Measurements from ENCODE around the gene C14orf132. TPM values are rescaled to one million over a fixed set of nuclear protein-coding genes. Genes with fewer than 3 reads are reported as not detected.

The C14orf132 gene
- total and polyA plus RNA-seq, 2 of the 4 experiments (the other 2 are of a cell fraction) = 6.3 to 13.5 TPM

- Histone ChIP-seq H3K4me2 (ENCODE audit: low read depth, low read length) (no peak overlapping the region), H2AK9ac (replicated peaks; ENCODE audit: low read depth, low read length, poor library complexity) (no peak overlapping the region), H2BK15ac (ENCODE audit: low read depth, low read length) (no peak overlapping the region), H4K91ac (ENCODE audit: insufficient read depth, low read depth, low read length) (no peak overlapping the region), H3K14ac (replicated peaks; ENCODE audit: low read depth, low read length) (no peak overlapping the region), H3K9me1 (ENCODE audit: insufficient read depth, low read length) (no peaks in the 10 kb centered on the region), H3K79me1 (ENCODE audit: low read depth in 1 of 2, low read length in 2 of 2) (peaks cover 22 to 39% of the 10 kb centered on the region in 2 experiments; a peak in 3 of 4 replicates), H3K23ac (ENCODE audit: low read depth, low read length) (no peak overlapping the region), H3K27ac (ENCODE audit: insufficient read depth, low read length) (no peak overlapping the region), H3K27me3 (ENCODE audit: control insufficient read depth, insufficient read depth, low read length) (no peaks in the 10 kb centered on the region), H3K9ac (ENCODE audit: low read depth, low read length) (no peak overlapping the region), H3K18ac (ENCODE audit: low read depth, low read length) (no peak overlapping the region), H3K4me3 (ENCODE audit: insufficient read depth, low read depth, low read length) (no peak overlapping the region), H3K9me3 (ENCODE audit: control insufficient read depth, insufficient read depth, low read length) (no peaks in the 10 kb centered on the region), H2BK120ac (ENCODE audit: low read depth, low read length) (no peak overlapping the region), H2BK5ac (ENCODE audit: low read depth, low read length, poor library complexity, severe bottlenecking) (no peak overlapping the region), H3K36me3 (ENCODE audit: control insufficient read depth, insufficient read depth, low read length) (peaks cover 11% of the 10 kb centered on the region; the same call in 1 of the 2 replicates), H4K20me1 (ENCODE audit: insufficient read depth, low read length) (peaks cover 10% of the 10 kb centered on the region; the same call in 1 of the 2 replicates), H3K56ac (ENCODE audit: extremely low read depth, insufficient read depth, low read length) (no peak overlapping the region), H2BK20ac (ENCODE audit: low read depth, low read length) (no peak overlapping the region), H4K5ac (ENCODE audit: low read depth, low read length) (no peak overlapping the region), H2AFZ (replicated peaks; ENCODE audit: low read length, poor library complexity) (no peak overlapping the region), H2AK5ac (ENCODE audit: low read depth, low read length) (no peak overlapping the region), H4K8ac (ENCODE audit: low read depth in 2 of 2, low read length in 2 of 2) (no peak overlapping the region), H3K4ac (ENCODE audit: low read depth, low read length) (no peak overlapping the region), H3K4me1 (ENCODE audit: control insufficient read depth, insufficient read depth, low read length) (no peaks in the 10 kb centered on the region)
- in situ Hi-C loops (cut with MboI; ENCODE audit: low sequenced_read_pairs) (no loop called here), dilution Hi-C loops (cut with HindIII; ENCODE audit: low sequenced_read_pairs, unreplicated experiment) (no loop called here), intact Hi-C loops (cut with micrococcal nuclease) (no loop called here)
- no CpG with 5 or more reads among the region's 8 CpGs for WGBS, 2 experiments (ENCODE audit: extremely low coverage in 2 of 2, insufficient read length in 1 of 2)
- no TSS peak for BruUV-seq (replicated peaks)
- no peak for DNase-seq
- no peak for ATAC-seq (ENCODE audit: low read depth)
- TF ChIP-seq MAFK (IDR thresholded peaks at IDR 0.05; ENCODE audit: low read depth, low read length) (no peak), CTCF (conservative IDR thresholded peaks at IDR 0.05; ENCODE audit: low read depth, low read length) (no peak), ELK1 (IDR thresholded peaks at IDR 0.05; ENCODE audit: borderline replicate concordance, low read depth, low read length) (no peak), POLR2A (IDR thresholded peaks at IDR 0.05; ENCODE audit: low read depth, low read length) (no peak), USF2 (IDR thresholded peaks at IDR 0.05; ENCODE audit: low read depth, low read length) (no peak), RAD21 (IDR thresholded peaks at IDR 0.05; ENCODE audit: low read length) (no peak), BHLHE40 (IDR thresholded peaks at IDR 0.05; ENCODE audit: low read depth, low read length) (no peak), RCOR1 (IDR thresholded peaks at IDR 0.05; ENCODE audit: insufficient replicate concordance, low read length) (no peak), CHD1 (IDR thresholded peaks at IDR 0.05; ENCODE audit: low read depth, low read length) (no peak), RFX5 (IDR thresholded peaks at IDR 0.05; ENCODE audit: low read depth, low read length) (no peak)
- CTCF ChIA-PET = no interaction called here
- POLR2A ChIA-PET (ENCODE audit: unreplicated experiment) = no interaction called here
Observed at GRCh38 chr14:96079066-96079465, 39.9 kb downstream of the C14orf132 start.
